Measurements from ENCODE around the gene COL15A1.

GRCh38 chr9:98977246-98977714 lies 33.6 kb downstream of the COL15A1 start:
- TF ChIP-seq SPI1 (IDR thresholded peaks at IDR 0.05; ENCODE audit: borderline replicate concordance, low read depth), result no peak
- no peak for TF ChIP-seq CTCF (IDR thresholded peaks at IDR 0.05; ENCODE audit: insufficient read depth, low read length)
- TF ChIP-seq GABPA (IDR thresholded peaks at IDR 0.05; ENCODE audit: low read depth), result no peak
- no peak for TF ChIP-seq REST (IDR thresholded peaks at IDR 0.05; ENCODE audit: insufficient replicate concordance, low read depth)
- TF ChIP-seq POLR2AphosphoS5 (IDR thresholded peaks at IDR 0.05; ENCODE audit: low read depth), result no peak
